Subcutaneous adipose tissue (tissue), 4 donors: ENCODE data around the gene ANAPC16. TPM values are rescaled to one million over a fixed set of nuclear protein-coding genes. Genes with fewer than 3 reads are reported as not detected.

ENCODE experiments used
- total RNA-seq, 4 donors: library from RNA; depleted of rRNA; stranded (reverse); fragments of >200 nt; gene quantifications; one replicate each; pipeline ENCODE4 v1.1.0, GENCODE V29; 2016
- TF ChIP-seq, protein P1 (sequence below): fragments of 450-650 bp; IDR thresholded peaks from one replicate; pipeline ENCODE4 v1.5.1; 2016; ENCODE audit warnings: low read depth, mild to moderate bottlenecking, control low read depth, antibody characterized with exemption, moderate library complexity

The ANAPC16 gene
- total RNA-seq, 4 donors from 2014 or later: 80.4 to 130 (median 110) TPM

DNA sequence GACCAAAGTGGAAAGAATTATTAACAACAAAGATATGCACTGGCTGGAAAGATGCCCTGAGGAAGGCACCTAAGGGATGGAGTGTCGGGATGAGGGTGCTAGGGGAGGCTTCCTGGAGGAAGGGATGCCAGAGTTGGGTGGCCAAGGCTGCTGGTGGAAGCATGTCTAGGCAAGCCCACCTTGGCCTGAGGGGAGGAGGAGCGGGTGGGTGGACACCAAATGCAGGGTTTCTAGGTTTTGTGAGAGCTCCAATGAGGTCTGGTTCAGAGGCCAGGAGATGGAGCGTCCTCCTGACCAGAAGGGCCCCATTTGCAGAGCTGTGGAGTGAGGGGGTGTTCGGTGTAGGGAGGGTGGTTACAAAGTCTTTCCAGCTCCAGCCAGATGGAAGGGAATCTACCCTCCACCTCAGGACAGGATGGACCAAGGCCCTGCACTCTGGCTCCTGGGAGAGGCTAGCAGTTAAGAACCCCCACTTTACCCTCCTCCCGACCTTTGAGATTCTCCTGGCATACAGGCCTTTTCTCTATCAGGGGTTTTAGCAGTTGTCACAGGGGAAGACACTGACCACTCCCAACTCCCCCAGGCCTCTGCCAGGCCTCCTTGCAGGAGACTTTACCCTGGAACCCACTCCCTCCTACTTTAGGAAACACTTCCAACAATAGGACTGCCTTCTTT lies 54.9 kb downstream of the ANAPC16 start:
- TF ChIP-seq, protein P1, sequence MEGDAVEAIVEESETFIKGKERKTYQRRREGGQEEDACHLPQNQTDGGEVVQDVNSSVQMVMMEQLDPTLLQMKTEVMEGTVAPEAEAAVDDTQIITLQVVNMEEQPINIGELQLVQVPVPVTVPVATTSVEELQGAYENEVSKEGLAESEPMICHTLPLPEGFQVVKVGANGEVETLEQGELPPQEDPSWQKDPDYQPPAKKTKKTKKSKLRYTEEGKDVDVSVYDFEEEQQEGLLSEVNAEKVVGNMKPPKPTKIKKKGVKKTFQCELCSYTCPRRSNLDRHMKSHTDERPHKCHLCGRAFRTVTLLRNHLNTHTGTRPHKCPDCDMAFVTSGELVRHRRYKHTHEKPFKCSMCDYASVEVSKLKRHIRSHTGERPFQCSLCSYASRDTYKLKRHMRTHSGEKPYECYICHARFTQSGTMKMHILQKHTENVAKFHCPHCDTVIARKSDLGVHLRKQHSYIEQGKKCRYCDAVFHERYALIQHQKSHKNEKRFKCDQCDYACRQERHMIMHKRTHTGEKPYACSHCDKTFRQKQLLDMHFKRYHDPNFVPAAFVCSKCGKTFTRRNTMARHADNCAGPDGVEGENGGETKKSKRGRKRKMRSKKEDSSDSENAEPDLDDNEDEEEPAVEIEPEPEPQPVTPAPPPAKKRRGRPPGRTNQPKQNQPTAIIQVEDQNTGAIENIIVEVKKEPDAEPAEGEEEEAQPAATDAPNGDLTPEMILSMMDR: no peak

GRCh38 chr10:72272689-72273409 lies 57.0 kb downstream of the ANAPC16 start:
- TF ChIP-seq, protein P1: no peak

GRCh38 chr10:72273410-72274212 lies 57.8 kb downstream of the ANAPC16 start, which contains the start of gene DDIT4:
Gene DDIT4 (plus strand): TSS chr10:72273924. CDS start chr10:72274217, 293 bp downstream.
- TF ChIP-seq, protein P1: no peak

GRCh38 chr10:72274213-72274729 lies 58.5 kb downstream of the ANAPC16 start:
- TF ChIP-seq, protein P1: no peak

GRCh38 chr10:72274730-72275350 lies 59.0 kb downstream of the ANAPC16 start:
- TF ChIP-seq, protein P1: no peak

GRCh38 chr10:72275351-72276012 lies 59.7 kb downstream of the ANAPC16 start:
- TF ChIP-seq, protein P1: no peak
